ENCODE measurements around the gene SLC5A1. TPM values are rescaled to one million over a fixed set of nuclear protein-coding genes. Genes with fewer than 3 reads are reported as not detected.

The SLC5A1 gene
- total RNA-seq, 1 donor from 2014 or later = not detected

GRCh38 chr22:32083000-32083399 is 39.9 kb downstream of the SLC5A1 start:
- Mint-ChIP-seq H3K4me1 (ENCODE audit: low read depth) (peaks cover 13% of the 10 kb centered on the region), H3K4me3 (ENCODE audit: unreplicated experiment) (no peak overlapping the region), H3K27ac (ENCODE audit: unreplicated experiment) (no peak overlapping the region), H3K27me3 (ENCODE audit: low read depth) (peaks cover 19% of the 10 kb centered on the region), H3K9me3 (ENCODE audit: low read depth) (no peaks in the 10 kb centered on the region), H3K36me3 (ENCODE audit: low read depth) (no peaks in the 10 kb centered on the region)
- no peak for TF ChIP-seq CTCF (IDR thresholded peaks at IDR 0.05)
- DNase-seq (ENCODE audit: low spot score) = no peak

DNA sequence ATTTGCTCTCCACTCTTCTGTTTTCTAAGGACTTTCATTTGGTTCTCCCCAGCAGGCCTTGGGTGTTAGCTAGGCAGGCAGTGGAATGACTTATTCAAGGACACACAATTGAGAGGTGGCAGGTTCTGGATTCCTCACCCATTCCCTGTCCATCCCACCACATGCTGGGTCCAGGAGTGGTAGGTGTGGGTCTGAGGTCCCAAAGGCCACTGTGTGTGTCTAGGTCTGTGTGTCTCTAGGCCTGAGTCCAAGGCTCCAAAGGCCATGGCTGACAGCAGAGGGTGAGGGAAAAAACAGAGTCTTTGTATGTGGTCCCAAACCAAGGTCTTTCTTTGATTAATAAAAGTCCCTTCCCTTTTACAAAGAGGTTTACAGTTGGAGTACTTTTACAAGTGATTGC is 40.8 kb downstream of the SLC5A1 start:
- Mint-ChIP-seq H3K36me3 (ENCODE audit: low read depth) (no peaks in the 10 kb centered on the region), H3K27ac (ENCODE audit: unreplicated experiment) (no peak overlapping the region), H3K4me3 (ENCODE audit: unreplicated experiment) (no peak overlapping the region), H3K4me1 (ENCODE audit: low read depth) (peaks cover 13% of the 10 kb centered on the region), H3K9me3 (ENCODE audit: low read depth) (no peaks in the 10 kb centered on the region), H3K27me3 (ENCODE audit: low read depth) (peaks cover 27% of the 10 kb centered on the region)
- TF ChIP-seq CTCF (IDR thresholded peaks at IDR 0.05) = no peak
- no peak for DNase-seq (ENCODE audit: low spot score)

- Mint-ChIP-seq H3K27ac (ENCODE audit: unreplicated experiment) (no peak overlapping the region), H3K27me3 (ENCODE audit: low read depth) (peaks cover 33% of the 10 kb centered on the region), H3K36me3 (ENCODE audit: low read depth) (no peaks in the 10 kb centered on the region), H3K4me1 (ENCODE audit: low read depth) (no peaks in the 10 kb centered on the region), H3K9me3 (ENCODE audit: low read depth) (no peaks in the 10 kb centered on the region), H3K4me3 (ENCODE audit: unreplicated experiment) (no peak overlapping the region)
- no peak for DNase-seq (ENCODE audit: low spot score)
- TF ChIP-seq CTCF (IDR thresholded peaks at IDR 0.05) = no peak
Measured at GRCh38 chr22:32088084-32088483, 45.0 kb downstream of the SLC5A1 start.

- Mint-ChIP-seq H3K27ac (ENCODE audit: unreplicated experiment) (no peak overlapping the region), H3K36me3 (ENCODE audit: low read depth) (no peaks in the 10 kb centered on the region), H3K9me3 (ENCODE audit: low read depth) (no peaks in the 10 kb centered on the region), H3K27me3 (ENCODE audit: low read depth) (peaks cover 54% of the 10 kb centered on the region), H3K4me3 (ENCODE audit: unreplicated experiment) (no peak overlapping the region), H3K4me1 (ENCODE audit: low read depth) (no peaks in the 10 kb centered on the region)
- no peak for DNase-seq (ENCODE audit: low spot score)
- TF ChIP-seq CTCF (IDR thresholded peaks at IDR 0.05) = no peak
Measured at GRCh38 chr22:32097018-32097417, 54.0 kb downstream of the SLC5A1 start.

GRCh38 chr22:32097881-32098499 is 54.9 kb downstream of the SLC5A1 start:
- DNase-seq (ENCODE audit: low spot score) = no peak
- Mint-ChIP-seq H3K9me3 (ENCODE audit: low read depth) (no peaks in the 10 kb centered on the region), H3K4me1 (ENCODE audit: low read depth) (no peaks in the 10 kb centered on the region), H3K27ac (ENCODE audit: unreplicated experiment) (no peak overlapping the region), H3K27me3 (ENCODE audit: low read depth) (peaks cover 51% of the 10 kb centered on the region), H3K4me3 (ENCODE audit: unreplicated experiment) (no peak overlapping the region), H3K36me3 (ENCODE audit: low read depth) (no peaks in the 10 kb centered on the region)
- TF ChIP-seq CTCF (IDR thresholded peaks at IDR 0.05) = no peak
